Measurements from ENCODE around the gene ENDOG.

GRCh38 chr9:128768606-128769005, 49.7 kb upstream of the ENDOG start:
- TF ChIP-seq CTCF (IDR thresholded peaks at IDR 0.05) (no peak), POLR2A (IDR thresholded peaks at IDR 0.05) (no peak)

Measured in Peyer's patch (tissue), 4 donors.